GM12875 (cell line): ENCODE results near the gene ZNF557.
"Not testable (repeated sequence)": the region's sequence is repeated elsewhere in the genome, so short reads cannot be mapped to it uniquely, and the experiment has no call there.

Experiments
- H3K4me3 ChIP-seq: one replicate; pipeline ENCODE4 v1.5.1; 2011; ENCODE audit warnings: low read depth, low read length, control low read depth
- CTCF ChIP-seq: IDR thresholded peaks from 2 replicates; pipeline ENCODE4 v1.5.1; 2011; ENCODE audit warnings: low read depth, mild to moderate bottlenecking, control low read depth, inconsistent platforms, low read length, moderate library complexity, borderline replicate concordance; ENCODE audit not compliant: insufficient read depth

ZNF557 gene

GRCh38 chr19:7069042-7069903, at the start of gene ZNF557:
TSS of gene ZNF557 (plus strand) at chr19:7069703. CDS start at chr19:7075075, 5,372 bp downstream.
- peak within 1 kb of the TSS; percentile 91 for H3K4me3 ChIP-seq
- TF ChIP-seq CTCF, result no peak

DNA sequence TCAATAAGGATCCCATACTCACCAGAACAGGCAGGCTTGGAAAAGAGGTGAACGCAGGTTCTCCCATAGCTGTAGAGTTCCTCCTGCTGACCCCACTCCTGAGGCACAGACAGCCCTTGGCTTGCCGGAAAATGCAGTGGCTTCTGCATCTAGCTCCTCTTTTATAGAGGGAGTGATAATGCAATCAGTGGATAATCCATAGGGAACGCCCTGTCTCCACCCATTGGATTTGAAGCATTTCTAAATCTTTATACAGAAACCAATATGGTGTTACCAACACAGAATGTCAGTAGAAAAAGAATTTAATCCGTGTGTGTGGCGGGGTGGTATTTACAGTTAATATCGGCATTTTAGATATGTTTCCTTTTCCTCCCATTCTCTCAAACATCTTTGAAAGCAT, 48.2 kb upstream of the ZNF557 start, which contains the start of gene MBD3L2B:
Gene MBD3L2B, minus strand, starts transcription at position 101 of the 400 bp plus-strand sequence. Its CDS starts 34 bp downstream, at position 67.
- H3K4me3 ChIP-seq, result not testable (repeated sequence)

DNA sequence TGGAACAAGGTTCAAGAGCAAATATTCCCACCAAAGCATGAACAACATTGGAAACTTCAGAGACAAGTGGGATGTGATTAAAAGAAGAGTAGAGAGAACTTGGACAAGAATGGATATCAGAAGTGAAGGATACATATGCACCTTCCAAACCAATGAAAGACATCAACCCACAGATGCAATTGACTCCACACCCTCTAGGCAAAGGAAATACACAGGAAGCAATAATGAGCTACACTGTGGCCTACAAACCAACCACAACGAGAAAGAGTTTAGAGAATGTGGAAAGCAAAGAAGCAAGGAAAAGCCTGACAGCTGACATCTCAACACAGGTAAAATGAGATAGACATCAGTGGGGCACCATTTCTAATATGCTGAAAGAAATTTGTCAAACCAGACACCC, 40.7 kb upstream of the ZNF557 start:
- H3K4me3 ChIP-seq, result not testable (repeated sequence)

- H3K4me3 ChIP-seq, result not testable (repeated sequence)
These were observed 39.2 kb upstream of the ZNF557 start, which contains the start of gene MBD3L5 for GRCh38 chr19:7030278-7030677. TSS of gene MBD3L5 (plus strand) at chr19:7030578. CDS start at chr19:7030612, 34 bp downstream.

DNA sequence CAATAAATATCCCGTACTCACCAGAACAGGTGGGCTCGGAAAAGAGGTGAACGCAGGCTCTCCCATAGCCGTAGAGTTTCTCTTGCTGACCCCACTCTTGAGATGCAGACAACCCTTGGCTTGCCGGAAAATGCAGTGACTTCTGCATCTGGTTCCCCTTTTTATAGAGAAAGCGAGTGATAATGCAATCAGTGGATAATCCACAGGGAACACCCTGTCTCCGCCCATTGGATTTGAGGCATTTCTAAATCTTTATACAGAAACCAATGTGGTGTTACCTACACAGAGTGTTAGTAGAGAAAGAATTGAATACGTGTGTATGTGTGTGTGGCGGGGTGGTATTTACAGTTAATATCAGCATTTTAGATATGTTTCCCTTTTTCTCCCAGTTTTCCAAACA, 29.4 kb upstream of the ZNF557 start, which contains the start of gene MBD3L4:
Gene MBD3L4, minus strand, starts transcription at position 101 of the 400 bp plus-strand sequence. Its CDS starts 35 bp downstream, at position 66.
- not testable (repeated sequence) for H3K4me3 ChIP-seq

GRCh38 chr19:7041563-7041962, 27.9 kb upstream of the ZNF557 start:
- not testable (repeated sequence) for H3K4me3 ChIP-seq

- not testable (repeated sequence) for H3K4me3 ChIP-seq
These were observed 20.5 kb upstream of the ZNF557 start, which contains the start of gene MBD3L2 for GRCh38 chr19:7049021-7049420. TSS of gene MBD3L2 (plus strand) at chr19:7049321. CDS start at chr19:7049374, 53 bp downstream.

GRCh38 chr19:7051421-7051820, 18.1 kb upstream of the ZNF557 start:
- H3K4me3 ChIP-seq, result not testable (repeated sequence)

DNA sequence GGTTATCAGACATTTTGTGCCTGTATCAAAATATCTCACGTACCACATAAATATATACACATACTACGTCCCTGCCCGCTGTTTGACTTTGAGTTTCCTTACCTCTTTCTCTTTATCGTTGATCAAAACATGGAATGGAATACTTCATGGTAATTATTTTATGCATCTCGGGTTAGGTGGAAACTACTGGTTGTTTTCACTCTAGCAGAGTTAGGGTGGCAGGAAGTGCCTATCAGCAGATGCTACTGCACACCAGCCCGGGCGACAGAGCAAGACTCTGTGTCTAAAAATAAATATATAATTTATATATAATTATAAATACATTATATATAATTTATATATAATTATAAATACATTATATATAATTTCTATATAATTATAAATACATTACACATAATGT, 16.6 kb upstream of the ZNF557 start:
- H3K4me3 ChIP-seq, result not testable (repeated sequence)

- not testable (repeated sequence) for H3K4me3 ChIP-seq
These were observed 14.7 kb upstream of the ZNF557 start for GRCh38 chr19:7054635-7055368.

- not testable (repeated sequence) for H3K4me3 ChIP-seq
These were observed 13.8 kb upstream of the ZNF557 start for GRCh38 chr19:7055679-7056078.

GRCh38 chr19:7056371-7056770, 13.1 kb upstream of the ZNF557 start:
- not testable (repeated sequence) for H3K4me3 ChIP-seq

GRCh38 chr19:7058576-7058975, 10.9 kb upstream of the ZNF557 start, which contains the start of gene MBD3L3:
TSS of gene MBD3L3 (minus strand) at chr19:7058676. CDS start at chr19:7058605, 71 bp downstream.
- not testable (repeated sequence) for H3K4me3 ChIP-seq

DNA sequence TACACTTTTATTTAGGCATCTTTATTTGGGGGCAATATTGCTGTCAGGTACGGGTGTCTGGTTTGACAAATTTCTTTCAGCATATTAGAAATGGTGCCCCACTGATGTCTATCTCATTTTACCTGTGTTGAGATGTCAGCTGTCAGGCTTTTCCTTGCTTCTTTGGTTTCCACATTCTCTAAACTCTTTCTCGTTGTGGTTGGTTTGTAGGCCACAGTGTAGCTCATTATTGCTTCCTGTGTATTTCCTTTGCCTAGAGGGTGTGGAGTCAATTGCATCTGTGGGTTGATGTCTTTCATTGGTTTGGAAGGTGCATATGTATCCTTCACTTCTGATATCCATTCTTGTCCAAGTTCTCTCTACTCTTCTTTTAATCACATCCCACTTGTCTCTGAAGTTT, 9.5 kb upstream of the ZNF557 start:
- H3K4me3 ChIP-seq, result not testable (repeated sequence)
